ENCODE measurements around the gene TRAPPC2. TPM values are rescaled to one million over a fixed set of nuclear protein-coding genes. Genes with fewer than 3 reads are reported as not detected.

TRAPPC2 gene
- total RNA-seq, 1 experiment from 2014 or later, result 10.2 TPM

GRCh38 chrX:13770013-13770535, 35.7 kb upstream of the TRAPPC2 start:
- Mint-ChIP-seq H3K9me3 (no peaks in the 10 kb centered on the region), H3K4me1 (no peaks in the 10 kb centered on the region), H3K4me3 (no peak overlapping the region), H3K27me3 (ENCODE audit: low read depth) (no peaks in the 10 kb centered on the region), H3K36me3 (peaks cover 66% of the 10 kb centered on the region), H3K27ac (no peak overlapping the region)
- ATAC-seq, result no peak
- TF ChIP-seq PREB (CRISPR knock-in tag; IDR thresholded peaks at IDR 0.05; ENCODE audit: borderline replicate concordance), result no peak
- TF ChIP-seq ZNF281 (CRISPR knock-in tag; IDR thresholded peaks at IDR 0.05), result no peak
- TF ChIP-seq, protein P1, sequence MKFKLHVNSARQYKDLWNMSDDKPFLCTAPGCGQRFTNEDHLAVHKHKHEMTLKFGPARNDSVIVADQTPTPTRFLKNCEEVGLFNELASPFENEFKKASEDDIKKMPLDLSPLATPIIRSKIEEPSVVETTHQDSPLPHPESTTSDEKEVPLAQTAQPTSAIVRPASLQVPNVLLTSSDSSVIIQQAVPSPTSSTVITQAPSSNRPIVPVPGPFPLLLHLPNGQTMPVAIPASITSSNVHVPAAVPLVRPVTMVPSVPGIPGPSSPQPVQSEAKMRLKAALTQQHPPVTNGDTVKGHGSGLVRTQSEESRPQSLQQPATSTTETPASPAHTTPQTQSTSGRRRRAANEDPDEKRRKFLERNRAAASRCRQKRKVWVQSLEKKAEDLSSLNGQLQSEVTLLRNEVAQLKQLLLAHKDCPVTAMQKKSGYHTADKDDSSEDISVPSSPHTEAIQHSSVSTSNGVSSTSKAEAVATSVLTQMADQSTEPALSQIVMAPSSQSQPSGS (CRISPR knock-in tag; IDR thresholded peaks at IDR 0.05; ENCODE audit: borderline replicate concordance, low read depth), result no peak
- TF ChIP-seq CREB1 (CRISPR knock-in tag; IDR thresholded peaks at IDR 0.05), result no peak
- TF ChIP-seq MAX (CRISPR knock-in tag; IDR thresholded peaks at IDR 0.05), result no peak
- TF ChIP-seq ZNF532 (CRISPR knock-in tag; IDR thresholded peaks at IDR 0.05; ENCODE audit: borderline replicate concordance), result no peak
- DNase-seq (ENCODE audit: low spot score), result no peak
- CTCF ChIA-PET, result no interaction called here
- POLR2A ChIA-PET, result interaction anchor here (0.7 kb wide), 1 partner anchor 24 kb away, joined by 3 read pairs; no protein-coding TSS in a partner anchor

DNA sequence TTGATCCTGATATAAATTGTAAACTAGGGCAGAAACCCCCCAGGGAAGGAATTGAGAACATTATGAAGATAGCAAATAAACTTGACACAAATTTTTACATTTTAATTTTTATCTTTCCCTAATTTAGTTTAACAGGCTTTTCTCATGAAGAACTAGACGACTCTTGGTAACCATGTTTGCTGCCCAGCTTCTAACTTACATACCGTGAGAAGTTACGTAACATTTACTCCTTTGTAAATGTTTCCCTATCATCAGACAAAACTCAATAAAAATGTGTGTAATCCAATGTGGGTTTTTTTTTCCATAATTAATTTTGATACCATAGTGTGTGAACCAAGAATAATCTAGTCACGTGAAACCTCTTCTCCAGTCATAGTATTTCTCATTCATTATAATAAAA, 34.5 kb upstream of the TRAPPC2 start:
- CTCF ChIA-PET, result no interaction called here
- ATAC-seq (no peak), DNase-seq (ENCODE audit: low spot score) (no peak)
- POLR2A ChIA-PET, result no interaction called here
- TF ChIP-seq SMAD3 (CRISPR knock-in tag; IDR thresholded peaks at IDR 0.05; ENCODE audit: borderline replicate concordance) (no peak), ZNF423 (CRISPR knock-in tag; IDR thresholded peaks at IDR 0.05) (no peak), SMAD4 (CRISPR knock-in tag; IDR thresholded peaks at IDR 0.05) (no peak), NFE2L1 (CRISPR knock-in tag; IDR thresholded peaks at IDR 0.05) (no peak), ETV6 (CRISPR knock-in tag; IDR thresholded peaks at IDR 0.05) (no peak), CBFB (CRISPR knock-in tag; IDR thresholded peaks at IDR 0.05; ENCODE audit: low read depth) (no peak)
- TF ChIP-seq, protein P2, sequence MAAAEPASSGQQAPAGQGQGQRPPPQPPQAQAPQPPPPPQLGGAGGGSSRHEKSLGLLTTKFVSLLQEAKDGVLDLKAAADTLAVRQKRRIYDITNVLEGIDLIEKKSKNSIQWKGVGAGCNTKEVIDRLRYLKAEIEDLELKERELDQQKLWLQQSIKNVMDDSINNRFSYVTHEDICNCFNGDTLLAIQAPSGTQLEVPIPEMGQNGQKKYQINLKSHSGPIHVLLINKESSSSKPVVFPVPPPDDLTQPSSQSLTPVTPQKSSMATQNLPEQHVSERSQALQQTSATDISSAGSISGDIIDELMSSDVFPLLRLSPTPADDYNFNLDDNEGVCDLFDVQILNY (CRISPR knock-in tag; IDR thresholded peaks at IDR 0.05), result no peak
- TF ChIP-seq, protein P3, sequence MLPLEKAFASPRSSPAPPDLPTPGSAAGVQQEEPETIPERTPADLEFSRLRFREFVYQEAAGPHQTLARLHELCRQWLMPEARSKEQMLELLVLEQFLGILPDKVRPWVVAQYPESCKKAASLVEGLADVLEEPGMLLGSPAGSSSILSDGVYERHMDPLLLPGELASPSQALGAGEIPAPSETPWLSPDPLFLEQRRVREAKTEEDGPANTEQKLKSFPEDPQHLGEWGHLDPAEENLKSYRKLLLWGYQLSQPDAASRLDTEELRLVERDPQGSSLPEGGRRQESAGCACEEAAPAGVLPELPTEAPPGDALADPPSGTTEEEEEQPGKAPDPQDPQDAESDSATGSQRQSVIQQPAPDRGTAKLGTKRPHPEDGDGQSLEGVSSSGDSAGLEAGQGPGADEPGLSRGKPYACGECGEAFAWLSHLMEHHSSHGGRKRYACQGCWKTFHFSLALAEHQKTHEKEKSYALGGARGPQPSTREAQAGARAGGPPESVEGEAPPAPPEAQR (CRISPR knock-in tag; IDR thresholded peaks at IDR 0.05), result no peak
- TF ChIP-seq, protein P4, sequence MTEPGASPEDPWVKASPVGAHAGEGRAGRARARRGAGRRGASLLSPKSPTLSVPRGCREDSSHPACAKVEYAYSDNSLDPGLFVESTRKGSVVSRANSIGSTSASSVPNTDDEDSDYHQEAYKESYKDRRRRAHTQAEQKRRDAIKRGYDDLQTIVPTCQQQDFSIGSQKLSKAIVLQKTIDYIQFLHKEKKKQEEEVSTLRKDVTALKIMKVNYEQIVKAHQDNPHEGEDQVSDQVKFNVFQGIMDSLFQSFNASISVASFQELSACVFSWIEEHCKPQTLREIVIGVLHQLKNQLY (CRISPR knock-in tag; IDR thresholded peaks at IDR 0.05), result no peak
- Mint-ChIP-seq H3K4me1 (peaks cover 7% of the 10 kb centered on the region), H3K36me3 (peaks cover 54% of the 10 kb centered on the region), H3K4me3 (no peak overlapping the region), H3K27me3 (ENCODE audit: low read depth) (no peaks in the 10 kb centered on the region), H3K27ac (no peak overlapping the region), H3K9me3 (no peaks in the 10 kb centered on the region)

Data from WTC11 (cell line).